ENCODE results near the gene FOXD2.

DNA sequence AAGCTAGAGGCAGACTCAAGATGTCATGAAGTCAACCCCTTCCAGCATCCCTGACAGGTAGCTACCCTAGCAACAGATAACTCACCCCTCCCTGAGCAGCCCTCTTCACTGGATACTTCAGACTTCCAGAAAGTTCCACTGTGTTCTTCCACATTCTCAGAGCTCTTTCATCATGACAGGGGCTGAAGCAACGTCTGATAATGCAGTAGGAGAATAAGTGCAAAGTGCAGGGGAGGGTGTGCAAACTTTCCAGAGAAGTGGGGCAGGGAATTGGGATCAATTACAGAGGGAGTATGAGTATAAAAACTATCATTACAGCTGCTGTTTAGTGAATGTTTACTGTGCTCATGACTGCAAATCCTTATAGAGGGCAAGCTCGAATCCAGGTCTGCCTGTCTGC lies 48.1 kb upstream of the FOXD2 start:
- TF ChIP-seq POLR2A (IDR thresholded peaks at IDR 0.05; ENCODE audit: low read length) (no peak), GATA1 (IDR thresholded peaks at IDR 0.05; ENCODE audit: low read depth, low read length) (no peak)
